WERI-Rb-1 (cell line): ENCODE measurements around the gene CAMTA1.

Source experiments
- DNase-seq: peaks from one replicate; pipeline ENCODE4 v3.0.0-alpha.2; 2020
- H3K27ac ChIP-seq: fragments of 250-450 bp; sonication (Bioruptor Pico); 2 replicates; pipeline ENCODE4 v1.5.1; 2020; ENCODE audit warnings: mild to moderate bottlenecking, moderate library complexity
- H3K27me3 ChIP-seq: fragments of 250-450 bp; sonication (Bioruptor Pico); 2 replicates; pipeline ENCODE4 v1.5.1; 2021; ENCODE audit warnings: mild to moderate bottlenecking, low read depth, moderate library complexity; ENCODE audit not compliant: insufficient read depth, severe bottlenecking
- H3K36me3 ChIP-seq: fragments of 250-450 bp; sonication (Bioruptor Pico); 2 replicates; pipeline ENCODE4 v1.5.1; 2020; ENCODE audit warnings: mild to moderate bottlenecking, moderate library complexity
- H3K4me3 ChIP-seq: 2 replicates; pipeline ENCODE4 v1.5.1; 2011; ENCODE audit warnings: low read depth, mild to moderate bottlenecking, control low read depth, low read length
- H3K9me3 ChIP-seq: fragments of 250-450 bp; sonication (Bioruptor Pico); 2 replicates; pipeline ENCODE4 v1.5.1; 2021; ENCODE audit warnings: mild to moderate bottlenecking, moderate library complexity; ENCODE audit not compliant: severe bottlenecking
- TF ChIP-seq, protein P1 (sequence below): IDR thresholded peaks from 2 replicates; pipeline ENCODE4 v1.5.1; 2011; ENCODE audit warnings: low read depth, mild to moderate bottlenecking, control low read depth, inconsistent platforms, low read length

The CAMTA1 gene

GRCh38 chr1:7468248-7468647 lies 683.0 kb downstream of the CAMTA1 start:
- no peak overlapping the region for H3K27ac ChIP-seq
- DNase-seq = no peak
- H3K27me3 ChIP-seq = no peaks in the 10 kb centered on the region
- no peak overlapping the region for H3K4me3 ChIP-seq
- H3K9me3 ChIP-seq = no peaks in the 10 kb centered on the region
- no peaks in the 10 kb centered on the region for H3K36me3 ChIP-seq
- TF ChIP-seq, protein P1, sequence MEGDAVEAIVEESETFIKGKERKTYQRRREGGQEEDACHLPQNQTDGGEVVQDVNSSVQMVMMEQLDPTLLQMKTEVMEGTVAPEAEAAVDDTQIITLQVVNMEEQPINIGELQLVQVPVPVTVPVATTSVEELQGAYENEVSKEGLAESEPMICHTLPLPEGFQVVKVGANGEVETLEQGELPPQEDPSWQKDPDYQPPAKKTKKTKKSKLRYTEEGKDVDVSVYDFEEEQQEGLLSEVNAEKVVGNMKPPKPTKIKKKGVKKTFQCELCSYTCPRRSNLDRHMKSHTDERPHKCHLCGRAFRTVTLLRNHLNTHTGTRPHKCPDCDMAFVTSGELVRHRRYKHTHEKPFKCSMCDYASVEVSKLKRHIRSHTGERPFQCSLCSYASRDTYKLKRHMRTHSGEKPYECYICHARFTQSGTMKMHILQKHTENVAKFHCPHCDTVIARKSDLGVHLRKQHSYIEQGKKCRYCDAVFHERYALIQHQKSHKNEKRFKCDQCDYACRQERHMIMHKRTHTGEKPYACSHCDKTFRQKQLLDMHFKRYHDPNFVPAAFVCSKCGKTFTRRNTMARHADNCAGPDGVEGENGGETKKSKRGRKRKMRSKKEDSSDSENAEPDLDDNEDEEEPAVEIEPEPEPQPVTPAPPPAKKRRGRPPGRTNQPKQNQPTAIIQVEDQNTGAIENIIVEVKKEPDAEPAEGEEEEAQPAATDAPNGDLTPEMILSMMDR = no peak

GRCh38 chr1:7469255-7469938 lies 684.1 kb downstream of the CAMTA1 start:
- Histone ChIP-seq H3K4me3 (no peak overlapping the region), H3K9me3 (no peaks in the 10 kb centered on the region), H3K27me3 (no peaks in the 10 kb centered on the region), H3K27ac (no peak overlapping the region), H3K36me3 (no peaks in the 10 kb centered on the region)
- TF ChIP-seq, protein P1 = no peak
- DNase-seq = no peak

DNA sequence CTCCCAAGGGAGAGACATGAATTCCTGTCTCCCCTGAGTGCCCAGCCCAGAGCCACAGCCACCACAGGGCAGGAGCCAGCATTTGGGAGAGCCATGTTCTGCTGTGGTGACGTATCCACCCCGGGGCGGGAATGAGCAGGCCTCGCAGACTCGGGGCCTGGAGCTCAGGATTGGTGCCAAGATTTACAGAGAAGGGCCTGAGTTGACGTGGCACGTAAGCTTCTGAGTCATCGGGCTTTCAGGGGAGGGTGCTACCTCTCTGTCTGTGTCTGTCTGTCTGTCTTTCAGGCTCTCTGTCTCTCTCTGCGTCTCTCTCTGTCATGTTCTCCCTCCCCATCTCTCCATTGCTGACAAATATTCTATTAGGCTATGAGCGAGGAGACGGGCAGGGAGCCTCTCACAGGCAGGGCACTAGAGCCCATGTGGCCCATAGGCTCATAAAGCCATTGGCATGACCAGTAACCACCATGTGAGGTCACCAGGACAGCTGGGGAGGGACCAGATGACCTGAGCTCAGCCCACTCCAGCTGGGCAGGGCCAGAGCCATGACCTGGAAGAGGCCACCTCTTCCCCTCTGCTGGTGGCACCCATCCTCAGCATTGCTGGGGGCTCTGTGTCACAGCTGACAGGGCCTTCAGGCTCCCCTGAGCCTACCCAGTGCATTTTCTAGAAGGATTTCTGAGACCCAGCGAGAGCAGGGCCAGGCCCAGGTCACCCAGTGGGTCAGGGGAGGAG lies 685.8 kb downstream of the CAMTA1 start:
- Histone ChIP-seq H3K27me3 (no peaks in the 10 kb centered on the region), H3K27ac (no peak overlapping the region)
- DNase-seq = no peak

DNA sequence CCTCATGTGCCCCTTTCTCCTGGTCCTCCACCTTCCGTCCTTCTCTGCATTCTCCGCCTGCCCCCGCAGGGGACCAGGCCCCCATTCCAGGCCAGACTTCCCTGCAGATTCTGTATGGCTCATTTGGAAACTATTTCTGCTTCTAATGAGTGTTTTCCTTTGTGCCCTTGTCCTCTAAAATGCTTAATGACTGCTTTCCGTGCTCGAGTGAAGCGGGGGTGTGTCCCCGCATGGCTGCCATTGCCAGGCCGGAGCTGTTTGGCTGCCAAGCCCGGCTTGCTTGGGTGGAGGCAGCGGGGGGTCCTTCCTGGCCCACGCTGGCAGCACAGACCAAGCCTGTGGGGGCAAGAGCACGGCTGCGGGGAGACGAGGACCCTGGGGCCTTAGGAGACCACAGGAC lies 686.6 kb downstream of the CAMTA1 start:
- H3K36me3 ChIP-seq = no peaks in the 10 kb centered on the region
- H3K9me3 ChIP-seq = no peaks in the 10 kb centered on the region
- no peak overlapping the region for H3K27ac ChIP-seq
- no peaks in the 10 kb centered on the region for H3K27me3 ChIP-seq
- H3K4me3 ChIP-seq = no peak overlapping the region
- DNase-seq = no peak
- TF ChIP-seq, protein P1 = no peak

More for the DNA sequence above, 685.8 kb downstream of the CAMTA1 start:
- Histone ChIP-seq H3K36me3 (no peaks in the 10 kb centered on the region), H3K4me3 (no peak overlapping the region), H3K9me3 (no peaks in the 10 kb centered on the region)
- TF ChIP-seq, protein P1 = no peak

DNA sequence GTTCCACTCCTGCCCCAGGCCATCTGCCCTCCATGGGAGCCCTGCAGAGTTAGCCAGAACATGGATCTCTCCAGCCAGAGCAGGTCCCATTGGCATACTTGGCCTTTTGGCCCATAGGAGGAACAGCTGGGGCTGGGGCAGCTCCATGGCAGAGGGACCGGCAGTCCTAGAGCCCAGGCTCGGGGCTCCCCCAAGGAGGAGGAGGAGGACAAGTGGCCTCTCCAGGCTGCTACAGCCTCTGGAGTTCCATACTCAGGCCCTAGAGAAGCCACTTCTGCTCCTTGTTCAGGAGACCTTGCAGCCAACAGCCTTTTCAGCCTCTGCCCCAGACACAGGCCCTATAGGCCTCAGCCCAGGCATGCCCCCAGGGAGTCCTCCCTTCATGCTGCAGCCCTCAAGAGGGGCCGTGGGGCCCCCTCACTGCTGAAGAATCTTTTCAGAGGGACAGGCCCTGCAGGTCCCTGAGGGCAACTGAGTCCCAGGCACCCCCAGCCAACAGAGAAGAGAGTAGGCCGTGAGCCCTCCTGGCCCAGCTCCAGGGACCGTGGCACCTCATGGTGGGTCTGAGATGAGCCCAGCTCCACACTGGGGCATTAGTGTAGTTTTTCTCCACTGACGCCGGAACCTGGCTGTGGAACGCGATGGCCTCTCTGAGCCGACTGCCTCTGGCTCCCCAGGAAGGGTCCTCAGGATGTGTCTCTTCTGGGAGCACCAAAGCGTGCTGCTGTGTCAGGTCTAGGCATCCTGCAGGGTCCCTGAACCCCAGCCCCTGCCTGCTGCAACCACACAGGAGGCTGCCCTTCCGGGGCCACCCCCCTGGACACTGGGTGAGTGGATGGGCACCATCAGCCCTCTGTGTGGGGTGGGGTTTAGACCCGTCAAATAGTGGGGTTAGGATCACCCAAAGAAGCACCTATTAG lies 688.2 kb downstream of the CAMTA1 start:
- no peaks in the 10 kb centered on the region for H3K36me3 ChIP-seq
- H3K27ac ChIP-seq = no peak overlapping the region
- DNase-seq = no peak
- H3K4me3 ChIP-seq = no peak overlapping the region
- H3K27me3 ChIP-seq = no peaks in the 10 kb centered on the region
- no peaks in the 10 kb centered on the region for H3K9me3 ChIP-seq
- TF ChIP-seq, protein P1 = no peak
